B cell (primary cell): ENCODE data around the gene TTC21A.

ENCODE experiments used
- CTCF ChIP-seq: fragments of 200-600 bp; IDR thresholded peaks from one replicate; pipeline ENCODE4 v1.8.0; 2022; ENCODE audit warnings: antibody characterized with exemption, mild to moderate bottlenecking
- EZH2 ChIP-seq: IDR thresholded peaks from 2 replicates; pipeline ENCODE4 v1.6.1; 2012; ENCODE audit warnings: borderline replicate concordance, low read depth, mild to moderate bottlenecking, moderate library complexity, low read length; ENCODE audit not compliant: insufficient read depth, poor library complexity, severe bottlenecking

- TF ChIP-seq CTCF (no peak), EZH2 (no peak)
These were observed 34.6 kb downstream of the TTC21A start for GRCh38 chr3:39142067-39142466.
